GM18858 (cell line): Measurements from ENCODE around the gene PRSS38.
"Not testable (repeated sequence)": the region's sequence is repeated elsewhere in the genome, so short reads cannot be mapped to it uniquely, and the experiment has no call there.

Experiments
- ATAC-seq: cut with Tn5 transposase; IDR thresholded peaks from one replicate; pipeline ENCODE4 v1.9.1; 2021; ENCODE audit not compliant: unreplicated experiment

The PRSS38 gene

GRCh38 chr1:227838181-227838580 lies 22.7 kb downstream of the PRSS38 start:
- ATAC-seq = no peak

GRCh38 chr1:227841096-227841495 lies 25.6 kb downstream of the PRSS38 start:
- no peak for ATAC-seq

DNA sequence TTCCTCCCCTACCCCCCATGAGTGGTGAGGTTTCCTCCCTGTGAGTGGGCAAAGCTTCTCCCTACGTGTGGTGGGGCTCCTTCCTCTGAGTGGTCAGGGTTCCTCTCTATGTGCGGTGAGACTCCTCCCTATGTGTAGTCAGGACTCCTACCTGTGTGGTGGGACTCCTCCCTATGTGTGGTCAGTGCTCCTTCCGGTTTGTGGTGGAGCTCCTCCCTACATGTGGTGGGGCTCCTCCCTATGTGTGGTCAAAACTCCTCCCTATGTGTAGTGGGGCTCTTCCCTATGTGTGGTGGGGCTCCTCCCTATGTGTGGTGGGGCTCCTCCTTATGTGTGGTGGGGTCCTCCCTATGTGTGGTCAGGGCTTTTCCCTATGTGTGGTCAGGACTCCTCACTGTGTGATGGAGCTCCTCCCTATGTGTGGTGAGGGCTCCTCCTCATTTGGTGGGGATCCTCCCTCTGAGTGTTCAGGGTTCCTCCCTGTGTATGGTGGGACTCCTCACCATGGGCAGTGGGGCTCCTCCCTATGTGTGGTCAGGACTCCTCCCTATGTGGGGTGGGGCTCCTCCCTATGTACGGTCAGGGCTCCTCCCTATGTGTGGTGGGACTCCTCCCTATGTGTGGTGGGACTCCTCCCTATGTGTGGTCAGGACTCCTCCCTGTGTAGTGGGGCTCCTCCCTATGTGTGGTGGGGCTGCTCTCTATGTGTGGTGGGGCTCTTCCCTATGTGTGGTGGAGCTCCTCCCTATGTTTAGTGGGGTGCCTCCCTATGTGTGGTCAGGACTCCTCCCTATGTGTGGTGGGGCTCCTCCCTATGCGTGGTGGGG lies 29.1 kb downstream of the PRSS38 start:
- no peak for ATAC-seq

GRCh38 chr1:227845147-227845458 lies 29.6 kb downstream of the PRSS38 start:
- no peak for ATAC-seq

DNA sequence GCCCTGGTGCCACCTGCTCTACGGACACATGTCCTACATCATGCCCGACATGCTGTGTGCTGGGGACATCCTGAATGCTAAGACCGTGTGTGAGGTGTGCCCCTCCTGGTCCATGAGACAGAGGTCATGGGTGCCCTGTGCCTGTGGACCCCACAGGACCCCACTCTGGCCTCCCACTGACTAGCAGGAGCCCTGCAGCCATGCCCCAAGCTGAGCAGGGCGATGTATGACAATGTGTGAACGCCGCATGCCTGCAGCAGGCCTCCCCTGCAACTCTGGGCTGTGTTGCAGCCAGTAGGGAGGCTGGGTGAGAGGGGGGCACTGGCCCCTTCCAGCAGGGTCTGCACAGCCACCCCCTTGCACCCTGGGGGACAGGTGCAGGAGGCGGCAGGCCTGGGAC lies 30.0 kb downstream of the PRSS38 start:
- ATAC-seq = no peak

DNA sequence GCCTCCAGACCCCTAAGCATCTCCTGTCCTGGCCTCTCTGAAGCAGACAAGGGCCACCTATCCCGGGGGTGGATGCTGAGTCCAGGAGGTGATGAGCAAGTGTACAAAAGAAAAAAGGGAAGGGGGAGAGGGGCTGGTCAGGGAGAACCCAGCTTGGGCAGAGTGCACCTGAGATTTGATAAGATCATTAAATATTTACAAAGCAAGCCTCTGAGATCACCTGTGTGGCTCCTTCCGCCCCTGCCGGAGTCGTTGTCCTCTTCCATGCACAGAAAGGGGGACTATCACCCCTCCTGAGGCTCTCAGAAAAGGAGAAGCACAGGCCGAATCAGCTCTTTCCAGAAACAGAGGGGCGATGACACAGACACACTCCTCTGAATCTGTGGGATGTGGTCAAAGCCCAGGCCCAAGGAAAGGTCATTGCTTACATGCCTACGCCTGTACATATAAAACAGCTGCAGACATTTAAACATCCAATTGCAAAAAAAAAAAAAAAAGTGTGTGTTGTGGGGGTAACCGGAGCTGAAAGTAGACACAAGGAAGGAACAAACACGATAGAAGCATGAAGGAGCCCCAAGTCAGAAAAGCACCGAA lies 30.9 kb downstream of the PRSS38 start:
- ATAC-seq = no peak

DNA sequence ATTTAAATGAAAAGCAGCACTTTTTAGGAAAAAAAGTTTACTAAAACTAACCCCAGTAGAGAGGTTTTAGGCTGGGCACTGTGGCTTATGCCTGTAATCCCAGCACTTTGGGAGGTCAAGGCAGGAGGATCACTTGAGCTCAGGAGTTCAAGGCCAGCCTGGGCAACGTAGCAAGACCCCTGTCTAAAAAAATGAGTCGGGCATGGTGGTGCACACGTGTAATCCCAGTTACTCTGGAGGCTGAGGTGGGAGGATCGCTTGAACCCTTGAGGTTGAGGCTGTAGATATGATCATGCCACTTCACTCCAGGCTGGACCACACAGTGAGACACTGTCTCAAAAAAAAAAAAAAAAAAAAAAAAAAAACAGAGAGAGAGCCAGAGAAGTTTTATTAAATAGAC lies 31.6 kb downstream of the PRSS38 start:
- not testable (repeated sequence) for ATAC-seq

GRCh38 chr1:227848430-227848932 lies 33.0 kb downstream of the PRSS38 start:
- no peak for ATAC-seq

GRCh38 chr1:227849251-227849650 lies 33.8 kb downstream of the PRSS38 start:
- no peak for ATAC-seq

DNA sequence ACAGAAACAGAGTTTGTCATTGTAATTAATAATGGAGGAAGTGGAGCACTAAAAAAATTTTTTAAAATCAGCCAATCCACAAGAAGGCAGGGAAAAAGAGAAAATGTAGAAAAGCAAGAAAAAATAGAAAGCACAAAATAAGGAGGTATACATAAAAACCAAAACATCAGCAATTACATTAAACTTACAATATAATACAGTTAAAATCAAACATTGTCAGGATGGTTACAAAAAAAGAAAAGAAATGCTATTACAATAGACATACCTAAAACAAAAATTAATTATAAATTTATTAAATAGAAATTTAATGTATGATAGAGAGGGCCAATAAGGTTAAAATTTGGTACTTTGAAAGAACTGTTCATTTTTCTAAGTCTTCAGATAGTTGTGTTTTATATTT lies 38.7 kb downstream of the PRSS38 start:
- ATAC-seq = no peak

DNA sequence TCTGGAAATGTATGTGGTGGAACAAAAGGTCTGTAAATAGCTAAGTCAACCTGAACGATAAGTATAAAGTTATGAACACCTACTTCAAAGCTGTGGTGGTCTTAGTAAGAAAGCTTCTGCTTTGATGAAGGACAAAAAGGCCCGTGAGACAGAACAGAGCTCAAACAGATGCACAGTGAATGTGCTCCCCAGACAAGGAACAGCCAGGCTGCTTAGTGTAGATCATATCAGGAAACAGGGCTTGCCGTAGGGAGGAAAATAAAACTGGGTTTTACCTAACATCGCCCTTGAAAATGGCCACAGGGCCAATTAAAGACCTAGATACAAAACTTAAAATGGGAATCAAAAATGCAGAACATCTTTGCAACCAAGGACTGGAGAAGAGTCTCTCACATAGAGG lies 40.2 kb downstream of the PRSS38 start:
- ATAC-seq = no peak

DNA sequence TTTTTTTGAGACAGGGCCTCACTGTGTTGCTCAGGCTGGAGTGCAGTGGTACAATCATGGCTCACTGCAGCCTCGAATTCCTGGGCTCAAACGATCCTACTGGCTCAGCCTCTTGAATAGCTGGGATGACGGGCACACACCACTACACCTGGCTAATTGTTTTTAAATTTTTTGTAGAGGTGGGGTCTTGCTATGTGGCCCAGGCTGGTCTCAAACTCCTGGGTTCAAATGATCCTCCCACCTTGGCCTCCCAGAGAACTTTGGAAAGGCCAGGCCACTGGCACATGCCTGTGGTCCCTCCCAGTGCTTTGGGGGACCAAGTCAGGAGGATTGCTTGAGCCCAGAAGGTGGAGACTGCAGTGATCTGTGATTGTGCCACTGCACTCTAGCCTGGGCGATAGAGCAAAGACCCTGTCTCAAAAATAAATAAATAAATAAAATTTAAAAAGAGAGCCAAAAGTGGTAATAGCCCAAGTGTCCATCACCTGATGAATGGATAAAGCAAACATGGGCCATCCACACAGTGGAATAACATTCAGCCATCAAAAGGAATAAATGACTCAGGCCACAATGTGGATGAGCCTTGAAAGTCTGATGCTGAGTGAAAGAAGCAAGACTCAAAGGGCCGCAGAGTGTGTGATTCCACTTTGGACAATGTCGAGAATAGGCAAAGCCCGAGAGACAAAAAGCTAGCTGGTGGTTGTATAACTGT lies 40.8 kb downstream of the PRSS38 start:
- no peak for ATAC-seq

- ATAC-seq = no peak
Observed at GRCh38 chr1:227864882-227865281, 49.4 kb downstream of the PRSS38 start.

GRCh38 chr1:227869279-227869842 lies 53.9 kb downstream of the PRSS38 start:
- ATAC-seq = no peak

- ATAC-seq = no peak
Observed at GRCh38 chr1:227869851-227870305, 54.4 kb downstream of the PRSS38 start.

GRCh38 chr1:227870366-227870765 lies 54.9 kb downstream of the PRSS38 start:
- no peak for ATAC-seq

- not testable (repeated sequence) for ATAC-seq
Observed at GRCh38 chr1:227871892-227872291, 56.4 kb downstream of the PRSS38 start.

DNA sequence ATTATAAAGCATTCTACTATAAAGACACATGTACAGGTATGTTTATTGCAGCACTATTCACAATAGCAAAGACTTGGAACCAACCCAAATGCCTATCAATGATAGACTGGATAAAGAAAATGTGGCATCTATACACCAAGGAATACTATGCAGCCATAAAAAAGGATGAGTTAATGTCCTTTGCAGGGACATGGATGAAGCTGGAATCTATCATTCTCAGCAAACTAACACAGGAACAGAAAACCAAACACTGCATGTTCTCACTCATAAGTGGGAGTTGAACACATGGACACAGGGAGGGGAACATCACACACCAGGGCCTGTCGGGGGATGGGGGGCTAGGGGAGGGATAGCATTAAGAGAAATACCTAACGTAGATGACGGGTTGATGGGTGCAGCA lies 62.3 kb downstream of the PRSS38 start:
- ATAC-seq = not testable (repeated sequence)

GRCh38 chr1:227880342-227880924 lies 65.0 kb downstream of the PRSS38 start:
- no peak for ATAC-seq

- no peak for ATAC-seq
Observed at GRCh38 chr1:227883073-227883520, 67.6 kb downstream of the PRSS38 start.
